HG03575 (cell line): ENCODE data around the gene RAB17.
"Not testable (repeated sequence)": the region's sequence is repeated elsewhere in the genome, so short reads cannot be mapped to it uniquely, and the experiment has no call there.

ENCODE experiments used
- ATAC-seq: cut with Tn5 transposase; IDR thresholded peaks from one replicate; pipeline ENCODE4 v1.9.1; 2021; ENCODE audit not compliant: unreplicated experiment, insufficient number of reproducible peaks, low FRiP score; ENCODE audit errors: extremely low read depth

RAB17 gene

GRCh38 chr2:237602409-237602808 lies 11.9 kb upstream of the RAB17 start:
- no peak for ATAC-seq

- no peak for ATAC-seq
Measured at GRCh38 chr2:237601453-237602116, 11.1 kb upstream of the RAB17 start.

GRCh38 chr2:237600205-237600846 lies 9.8 kb upstream of the RAB17 start:
- no peak for ATAC-seq

- no peak for ATAC-seq
Measured at GRCh38 chr2:237599465-237600110, 9.1 kb upstream of the RAB17 start.

- no peak for ATAC-seq
Measured at GRCh38 chr2:237598468-237599208, 8.1 kb upstream of the RAB17 start.

GRCh38 chr2:237597196-237598145 lies 6.9 kb upstream of the RAB17 start:
- no peak for ATAC-seq

GRCh38 chr2:237596520-237597195 lies 6.1 kb upstream of the RAB17 start:
- no peak for ATAC-seq

- not testable (repeated sequence) for ATAC-seq
Measured at GRCh38 chr2:237595829-237596519, 5.4 kb upstream of the RAB17 start.

- ATAC-seq: no peak
Measured at GRCh38 chr2:237594514-237594871, 4.0 kb upstream of the RAB17 start.

GRCh38 chr2:237593596-237594320 lies 3.2 kb upstream of the RAB17 start:
- ATAC-seq: no peak

- ATAC-seq: no peak
Measured at GRCh38 chr2:237593036-237593435, 2.5 kb upstream of the RAB17 start.

GRCh38 chr2:237592425-237592980 lies 2.0 kb upstream of the RAB17 start:
- no peak for ATAC-seq

GRCh38 chr2:237591141-237591881 lies 777 bp upstream of the RAB17 start:
- no peak for ATAC-seq

GRCh38 chr2:237588044-237588696 lies 2.4 kb downstream of the RAB17 start:
- ATAC-seq: no peak

- ATAC-seq: no peak
Measured at GRCh38 chr2:237585590-237586221, 4.8 kb downstream of the RAB17 start.
